ENCODE results near the gene MOGAT1. TPM values are rescaled to one million over a fixed set of nuclear protein-coding genes. Genes with fewer than 3 reads are reported as not detected.
A peak's percentile ranks its signal among the peaks of the same experiment; 100 is the strongest.

Gene MOGAT1
- not detected for total RNA-seq

GRCh38 chr2:222671259-222672067, at the start of gene MOGAT1:
Gene MOGAT1 (plus strand): TSS chr2:222671658. CDS start chr2:222671786, 128 bp downstream.
- DNase-seq = no peak

GRCh38 chr2:222621893-222622292, 49.6 kb upstream of the MOGAT1 start:
- no peak for DNase-seq

GRCh38 chr2:222622910-222623309, 48.5 kb upstream of the MOGAT1 start:
- no peak for DNase-seq

GRCh38 chr2:222623756-222624309, 47.6 kb upstream of the MOGAT1 start:
- no peak for DNase-seq

- DNase-seq = no peak
Measured at GRCh38 chr2:222627764-222628163, 43.7 kb upstream of the MOGAT1 start.

- no peak for DNase-seq
Measured at GRCh38 chr2:222635295-222635694, 36.2 kb upstream of the MOGAT1 start.

GRCh38 chr2:222637067-222637466, 34.4 kb upstream of the MOGAT1 start:
- no peak for DNase-seq

GRCh38 chr2:222641336-222641735, 30.1 kb upstream of the MOGAT1 start:
- DNase-seq = no peak

- DNase-seq = no peak
Measured at GRCh38 chr2:222643134-222643533, 28.3 kb upstream of the MOGAT1 start.

- DNase-seq = no peak
Measured at GRCh38 chr2:222646008-222646407, 25.4 kb upstream of the MOGAT1 start.

- DNase-seq = no peak
Measured at GRCh38 chr2:222649801-222650200, 21.7 kb upstream of the MOGAT1 start.

GRCh38 chr2:222651718-222652418, 19.6 kb upstream of the MOGAT1 start:
- no peak for DNase-seq

GRCh38 chr2:222652491-222653255, 18.8 kb upstream of the MOGAT1 start:
- no peak for DNase-seq

GRCh38 chr2:222653280-222653679, 18.2 kb upstream of the MOGAT1 start:
- no peak for DNase-seq

- DNase-seq = peak; percentile 91
Measured at GRCh38 chr2:222655787-222656525, 15.5 kb upstream of the MOGAT1 start, which contains the start of gene FARSB. Gene FARSB (minus strand): TSS chr2:222656092. CDS start chr2:222656073, 19 bp downstream.

- DNase-seq = no peak
Measured at GRCh38 chr2:222656526-222657446, 14.7 kb upstream of the MOGAT1 start.

- no peak for DNase-seq
Measured at GRCh38 chr2:222663479-222663878, 8.0 kb upstream of the MOGAT1 start.

GRCh38 chr2:222668494-222669154, 2.8 kb upstream of the MOGAT1 start:
- DNase-seq = no peak

- DNase-seq = no peak
Measured at GRCh38 chr2:222669353-222669752, 2.1 kb upstream of the MOGAT1 start.
